ENCODE data around the gene KCNK3. TPM values are rescaled to one million over a fixed set of nuclear protein-coding genes. Genes with fewer than 3 reads are reported as not detected.

KCNK3 gene
- polyA plus RNA-seq, 4 donors: 0.15 to 4.1 (median 1.9) TPM

- DNase-seq (ENCODE audit: low read depth in 4 of 4, low spot score in 3 of 4): peak in 2 of 4 donors; percentile 69 to 80
Observed at GRCh38 chr2:26685989-26686839, 6.3 kb upstream of the KCNK3 start.

GRCh38 chr2:26687328-26687727 is 5.2 kb upstream of the KCNK3 start:
- DNase-seq (ENCODE audit: low read depth in 4 of 4, low spot score in 3 of 4): no peak

DNA sequence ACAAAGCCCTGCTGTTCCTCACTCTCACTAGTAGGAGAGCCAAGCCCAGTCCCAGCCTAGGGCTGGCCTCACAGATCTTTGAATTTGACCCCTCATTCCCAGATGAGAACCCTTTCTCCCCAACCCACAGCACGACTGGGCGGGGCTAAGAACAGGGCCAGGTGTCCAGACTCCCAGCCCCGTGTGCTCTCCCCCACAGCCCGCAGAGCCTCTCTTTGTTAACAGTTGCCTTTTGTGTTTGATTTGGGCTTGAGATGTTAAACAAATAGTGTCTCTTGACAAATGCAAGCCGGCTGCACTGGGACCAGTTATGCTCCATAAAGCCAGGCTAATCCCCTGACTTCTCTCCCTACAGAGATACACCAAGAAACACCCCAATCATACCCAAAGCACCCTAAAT is 4.7 kb upstream of the KCNK3 start:
- DNase-seq (ENCODE audit: low read depth in 4 of 4, low spot score in 3 of 4): no peak

DNA sequence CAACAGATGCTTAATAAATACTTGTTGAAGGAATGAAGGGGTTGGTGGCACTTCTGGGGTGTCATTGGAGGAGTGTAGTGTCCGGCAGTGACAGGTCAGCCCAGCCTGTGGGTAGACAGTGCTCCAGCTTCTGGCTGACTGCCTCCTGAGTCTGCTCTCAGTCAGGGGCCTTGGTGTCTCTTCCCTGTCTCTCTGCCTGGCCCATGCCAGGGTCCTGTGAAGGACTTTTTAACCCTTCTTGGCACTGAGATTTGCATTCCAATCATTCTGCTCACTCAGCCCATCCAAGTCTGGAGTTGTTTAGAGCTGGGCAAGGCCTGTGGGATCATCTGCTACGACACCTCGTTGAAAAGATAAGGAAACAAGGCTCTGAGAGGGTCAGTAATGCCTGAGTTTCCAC is 1.4 kb upstream of the KCNK3 start:
- no peak for DNase-seq (ENCODE audit: low read depth in 4 of 4, low spot score in 3 of 4)

GRCh38 chr2:26691881-26692278 is 642 bp upstream of the KCNK3 start:
- no peak for DNase-seq (ENCODE audit: low read depth in 4 of 4, low spot score in 3 of 4)

DNA sequence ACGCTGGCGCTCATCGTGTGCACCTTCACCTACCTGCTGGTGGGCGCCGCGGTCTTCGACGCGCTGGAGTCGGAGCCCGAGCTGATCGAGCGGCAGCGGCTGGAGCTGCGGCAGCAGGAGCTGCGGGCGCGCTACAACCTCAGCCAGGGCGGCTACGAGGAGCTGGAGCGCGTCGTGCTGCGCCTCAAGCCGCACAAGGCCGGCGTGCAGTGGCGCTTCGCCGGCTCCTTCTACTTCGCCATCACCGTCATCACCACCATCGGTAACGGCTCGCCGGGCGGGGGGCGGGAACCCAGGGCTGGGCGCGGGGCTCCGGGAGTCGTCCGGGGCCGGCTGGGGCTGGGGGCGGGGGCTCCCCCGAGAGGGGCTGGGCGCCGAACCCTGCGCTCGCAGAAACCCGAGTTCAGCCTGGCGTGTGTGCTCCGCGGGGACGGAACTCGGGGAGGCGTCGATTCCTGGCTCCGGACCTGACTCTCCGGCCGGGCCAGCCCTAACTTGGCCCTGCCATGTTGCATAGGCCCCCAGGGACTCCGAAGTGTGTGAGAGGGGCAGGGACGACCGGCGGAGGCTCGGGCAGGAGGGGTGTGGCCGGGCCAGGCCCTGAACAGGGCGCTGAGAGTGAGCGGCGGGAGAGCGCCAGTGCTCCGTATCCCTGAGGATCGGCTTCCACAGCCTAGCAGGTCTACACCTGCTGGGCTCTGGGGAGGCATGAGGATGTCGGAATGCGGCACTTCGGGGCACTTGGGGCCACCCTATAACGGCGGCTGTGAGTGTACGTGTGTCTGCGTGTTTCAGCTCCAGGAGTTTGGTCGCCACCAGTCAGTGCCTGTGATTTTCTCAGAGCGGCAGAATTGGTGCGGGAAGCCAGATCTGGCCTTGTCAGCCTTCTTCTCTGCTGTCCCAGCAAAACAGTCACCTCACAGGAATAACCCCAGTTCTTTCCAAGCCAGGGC is 651 bp downstream of the KCNK3 start:
- no peak for DNase-seq (ENCODE audit: low read depth in 4 of 4, low spot score in 3 of 4)

GRCh38 chr2:26694001-26694400 is 1.5 kb downstream of the KCNK3 start:
- no peak for DNase-seq (ENCODE audit: low read depth in 4 of 4, low spot score in 3 of 4)

DNA sequence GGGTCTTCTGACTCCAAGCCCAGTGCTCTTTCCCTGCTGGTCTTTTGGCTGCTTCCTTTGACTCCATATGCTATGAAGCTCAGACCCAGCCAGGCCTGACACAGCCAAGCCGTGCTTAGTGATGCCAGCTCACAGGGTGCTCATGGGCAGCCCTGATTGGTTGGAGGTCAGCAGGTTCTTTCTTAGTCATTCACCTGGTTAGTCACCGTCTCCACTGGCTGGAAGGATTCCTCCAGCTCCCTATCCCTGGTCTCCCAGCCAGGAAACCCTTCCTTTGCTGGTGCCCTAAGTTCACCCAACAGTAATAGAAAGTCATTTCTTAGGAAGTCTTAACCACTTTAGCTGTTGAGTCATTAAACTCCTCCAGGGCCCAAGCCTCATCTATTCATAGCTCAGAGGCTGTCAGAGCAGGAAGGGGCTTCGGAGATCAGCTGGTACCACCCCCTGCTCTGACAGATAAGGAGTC is 3.9 kb downstream of the KCNK3 start:
- DNase-seq (ENCODE audit: low read depth in 4 of 4, low spot score in 3 of 4): no peak

- DNase-seq (ENCODE audit: low read depth in 4 of 4, low spot score in 3 of 4): no peak
Observed at GRCh38 chr2:26697425-26697824, 4.9 kb downstream of the KCNK3 start.

GRCh38 chr2:26699295-26699694 is 6.8 kb downstream of the KCNK3 start:
- no peak for DNase-seq (ENCODE audit: low read depth in 4 of 4, low spot score in 3 of 4)

GRCh38 chr2:26700078-26700477 is 7.6 kb downstream of the KCNK3 start:
- DNase-seq (ENCODE audit: low read depth in 4 of 4, low spot score in 3 of 4): no peak

DNA sequence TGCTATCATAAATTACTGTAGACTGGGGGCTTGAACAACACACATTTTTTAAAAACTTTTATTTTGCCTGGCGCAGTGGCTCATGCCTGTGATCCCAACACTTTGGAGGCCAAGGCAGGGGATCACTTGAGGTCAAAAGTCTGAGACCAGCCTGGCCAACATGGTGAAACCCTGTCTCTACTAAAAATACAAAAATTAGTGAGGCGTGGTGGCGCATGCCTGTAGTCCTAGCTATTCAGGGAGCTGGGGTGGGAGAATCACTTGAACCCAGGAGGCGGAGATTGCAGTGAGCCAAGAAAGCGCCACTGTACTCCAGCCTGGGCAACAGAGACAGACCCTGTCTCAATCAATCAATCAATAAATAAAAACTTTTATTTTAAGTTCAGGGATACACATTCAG is 9.1 kb downstream of the KCNK3 start:
- no peak for DNase-seq (ENCODE audit: low read depth in 4 of 4, low spot score in 3 of 4)

- no peak for DNase-seq (ENCODE audit: low read depth in 4 of 4, low spot score in 3 of 4)
Observed at GRCh38 chr2:26702025-26702424, 9.5 kb downstream of the KCNK3 start.

DNA sequence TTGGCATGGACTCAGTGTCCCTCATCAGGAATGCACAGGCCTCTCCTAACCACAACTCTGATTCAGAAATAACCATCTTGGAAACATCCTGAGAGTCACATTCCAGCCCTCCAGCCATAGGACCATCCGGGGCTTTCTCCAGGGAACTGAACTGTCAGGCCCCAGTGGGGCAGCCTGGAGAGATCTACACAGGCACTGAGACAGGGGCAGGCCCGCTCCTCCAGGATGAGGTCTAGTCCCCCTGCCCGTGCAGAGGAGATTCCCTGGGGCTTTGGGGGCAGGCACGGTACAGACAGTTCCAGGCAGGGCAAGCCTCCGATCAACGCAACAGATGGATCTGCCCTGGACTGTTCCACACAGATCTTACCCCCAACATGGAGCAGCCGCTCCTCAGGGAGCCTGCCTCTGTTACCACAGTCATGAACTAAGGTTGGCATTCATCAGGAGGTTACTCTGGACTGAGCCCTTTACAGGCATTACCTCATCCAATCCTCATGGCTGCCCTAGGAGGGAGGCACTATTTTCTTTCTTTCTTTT is 12.0 kb downstream of the KCNK3 start:
- DNase-seq (ENCODE audit: low read depth in 4 of 4, low spot score in 3 of 4): no peak

DNA sequence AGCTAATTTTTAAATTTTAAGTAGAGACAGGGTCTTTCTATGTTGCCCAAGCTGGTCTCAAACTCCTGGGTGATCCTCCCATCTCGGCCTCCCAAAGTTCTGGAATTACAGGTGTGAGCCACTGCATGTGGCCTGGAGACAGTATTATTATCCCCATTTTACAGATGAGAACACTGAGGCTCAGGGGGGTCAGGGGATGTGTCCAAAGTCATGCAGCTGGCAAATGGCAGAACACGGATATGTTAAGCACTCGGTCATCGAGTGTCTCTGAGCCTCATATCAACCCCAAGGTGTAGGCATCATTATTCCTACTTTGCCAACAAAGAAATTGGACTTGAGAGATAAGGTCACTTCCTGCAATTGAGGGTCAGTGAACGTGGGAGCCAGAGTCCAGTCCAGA is 12.6 kb downstream of the KCNK3 start:
- DNase-seq (ENCODE audit: low read depth in 4 of 4, low spot score in 3 of 4): no peak

DNA sequence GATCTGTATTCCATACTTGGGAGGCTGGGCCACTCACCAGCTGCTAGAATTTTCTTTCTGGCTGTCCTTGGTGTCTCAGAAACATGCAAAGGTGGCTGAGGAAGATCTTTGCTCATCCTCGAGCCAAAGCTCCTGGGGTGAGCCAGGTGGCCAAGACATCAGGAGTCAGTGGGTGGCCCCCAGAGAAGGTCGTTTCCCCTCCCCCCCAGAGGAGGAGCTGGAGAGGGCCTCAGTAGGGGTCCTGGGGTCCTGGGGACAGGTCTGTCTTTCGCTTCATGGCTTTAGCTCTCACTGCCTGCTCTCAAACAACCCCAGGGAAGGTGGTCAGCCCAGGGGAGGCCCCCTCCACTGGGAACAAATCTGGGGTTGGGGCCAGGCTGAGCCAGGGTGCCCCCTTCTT is 13.6 kb downstream of the KCNK3 start:
- DNase-seq (ENCODE audit: low read depth in 4 of 4, low spot score in 3 of 4): no peak

- no peak for DNase-seq (ENCODE audit: low read depth in 4 of 4, low spot score in 3 of 4)
Observed at GRCh38 chr2:26706616-26707473, 14.3 kb downstream of the KCNK3 start.

DNA sequence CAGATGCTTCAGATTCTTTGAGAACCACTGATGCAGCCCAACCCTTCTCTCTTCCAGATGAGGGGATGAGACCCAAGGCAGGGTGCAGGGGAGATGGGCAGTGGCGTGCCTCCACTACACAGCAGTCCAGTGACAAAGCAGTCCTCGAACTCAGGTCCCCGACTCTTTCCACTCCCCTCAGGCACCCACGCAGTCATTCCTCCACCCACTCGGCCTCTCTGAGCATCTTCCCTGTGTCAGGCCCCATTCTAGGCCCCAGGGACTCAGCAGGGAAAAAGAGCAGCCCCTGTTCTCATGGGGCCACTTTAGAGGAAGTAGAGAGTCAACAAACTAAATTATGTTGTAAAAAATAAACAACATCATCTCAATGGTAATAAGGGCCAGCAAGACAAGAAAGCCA is 15.2 kb downstream of the KCNK3 start:
- no peak for DNase-seq (ENCODE audit: low read depth in 4 of 4, low spot score in 3 of 4)

GRCh38 chr2:26708457-26708856 is 15.9 kb downstream of the KCNK3 start:
- no peak for DNase-seq (ENCODE audit: low read depth in 4 of 4, low spot score in 3 of 4)
